Transverse colon (tissue), 4 donors: ENCODE results near the gene RHOT2.

Source experiments
- POLR2AphosphoS5 ChIP-seq, 3 donors: sonication (generic); formaldehyde crosslinking; IDR thresholded peaks; one replicate each; pipeline ENCODE4 v1.6.1; 2016; ENCODE audit warnings: antibody characterized with exemption in 3 of 3
- TF ChIP-seq, protein P1 (sequence below), 5 experiments: fragments of 200-600 bp in 3 of 5; fragments of 450-650 bp in 2 of 5; sonication (generic) in 3 of 5; IDR thresholded peaks; 1 replicate in 2 of 5; 2 replicates in 3 of 5; pipeline ENCODE4 v1.5.1; 2016 to 2017; ENCODE audit warnings: antibody characterized with exemption in 5 of 5, inconsistent platforms in 3 of 5, mild to moderate bottlenecking in 2 of 5, moderate library complexity in 1 of 5

DNA sequence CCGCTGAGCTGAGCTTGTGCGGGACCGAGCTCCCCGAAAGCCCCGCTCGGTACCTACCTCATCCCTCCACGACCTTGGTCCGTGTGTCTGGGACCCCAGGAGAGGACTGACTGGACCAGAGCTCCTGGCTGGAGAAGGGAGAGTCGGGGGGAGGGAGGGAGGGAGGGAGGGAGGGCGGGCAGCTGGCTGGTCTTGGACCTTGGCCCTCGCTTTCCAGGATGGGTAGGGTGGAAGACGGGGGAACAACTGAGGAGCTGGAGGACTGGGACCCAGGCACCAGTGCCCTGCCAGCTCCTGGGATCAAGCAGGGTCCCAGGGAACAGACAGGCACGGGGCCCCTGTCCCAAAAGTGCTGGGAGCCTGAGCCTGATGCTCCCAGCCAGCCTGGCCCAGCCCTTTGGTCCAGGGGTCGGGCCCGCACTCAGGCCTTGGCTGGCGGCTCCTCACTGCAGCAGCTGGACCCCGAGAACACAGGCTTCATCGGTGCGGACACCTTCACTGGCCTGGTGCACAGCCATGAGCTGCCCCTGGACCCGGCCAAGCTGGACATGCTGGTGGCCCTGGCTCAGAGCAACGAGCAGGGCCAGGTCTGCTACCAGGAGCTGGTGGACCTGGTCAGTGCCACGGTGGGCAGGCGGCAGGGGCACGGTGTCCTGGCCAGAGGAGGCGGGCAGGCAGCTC is 8.1 kb downstream of the RHOT2 start:
- TF ChIP-seq, protein P1, sequence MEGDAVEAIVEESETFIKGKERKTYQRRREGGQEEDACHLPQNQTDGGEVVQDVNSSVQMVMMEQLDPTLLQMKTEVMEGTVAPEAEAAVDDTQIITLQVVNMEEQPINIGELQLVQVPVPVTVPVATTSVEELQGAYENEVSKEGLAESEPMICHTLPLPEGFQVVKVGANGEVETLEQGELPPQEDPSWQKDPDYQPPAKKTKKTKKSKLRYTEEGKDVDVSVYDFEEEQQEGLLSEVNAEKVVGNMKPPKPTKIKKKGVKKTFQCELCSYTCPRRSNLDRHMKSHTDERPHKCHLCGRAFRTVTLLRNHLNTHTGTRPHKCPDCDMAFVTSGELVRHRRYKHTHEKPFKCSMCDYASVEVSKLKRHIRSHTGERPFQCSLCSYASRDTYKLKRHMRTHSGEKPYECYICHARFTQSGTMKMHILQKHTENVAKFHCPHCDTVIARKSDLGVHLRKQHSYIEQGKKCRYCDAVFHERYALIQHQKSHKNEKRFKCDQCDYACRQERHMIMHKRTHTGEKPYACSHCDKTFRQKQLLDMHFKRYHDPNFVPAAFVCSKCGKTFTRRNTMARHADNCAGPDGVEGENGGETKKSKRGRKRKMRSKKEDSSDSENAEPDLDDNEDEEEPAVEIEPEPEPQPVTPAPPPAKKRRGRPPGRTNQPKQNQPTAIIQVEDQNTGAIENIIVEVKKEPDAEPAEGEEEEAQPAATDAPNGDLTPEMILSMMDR (IDR thresholded peaks at IDR 0.05): no peak
- TF ChIP-seq POLR2AphosphoS5 (IDR thresholded peaks at IDR 0.05): no peak
